ENCODE results near the gene DAPK1.

DAPK1 gene

DNA sequence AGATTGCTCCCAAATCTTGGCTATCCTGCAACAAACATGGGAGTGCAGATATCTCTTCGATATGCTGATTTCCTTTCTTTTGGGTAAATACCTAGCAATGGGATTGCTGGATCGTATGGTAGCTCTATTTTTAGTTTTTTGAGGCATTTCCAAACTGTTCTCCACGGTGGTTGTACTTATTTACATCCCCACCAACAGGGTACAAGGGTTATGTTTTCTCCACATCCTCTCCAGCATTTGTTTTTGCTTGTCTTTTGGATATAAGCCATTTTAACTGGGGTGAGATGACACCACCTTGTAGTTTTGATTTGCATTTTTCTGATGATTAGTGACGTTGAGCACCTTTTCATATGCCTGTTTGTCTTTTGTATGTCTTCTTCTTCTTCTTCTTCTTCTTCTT lies 248.5 kb downstream of the DAPK1 start:
- Histone ChIP-seq H2AK5ac (ENCODE audit: low read length) (no peak overlapping the region), H4K8ac (ENCODE audit: low read depth, low read length) (no peak overlapping the region), H3K36me3 (ENCODE audit: control insufficient read depth in 1 of 2, insufficient read depth in 2 of 2, low read length in 2 of 2) (no peaks in the 10 kb centered on the region), H3K4ac (ENCODE audit: low read depth, low read length) (no peak overlapping the region), H3K27ac (ENCODE audit: low read depth, low read length) (no peak overlapping the region), H3K79me2 (ENCODE audit: control insufficient read depth, insufficient read depth, low read length, poor library complexity) (no peaks in the 10 kb centered on the region), H2BK12ac (ENCODE audit: low read length) (no peak overlapping the region), H2BK120ac (ENCODE audit: insufficient read depth, low read length, poor library complexity) (no peak overlapping the region), H4K91ac (ENCODE audit: low read depth, low read length) (no peak overlapping the region), H3K9me3 (ENCODE audit: insufficient read depth, low read depth, low read length) (peaks cover 3% of the 10 kb centered on the region), H3K4me3 (ENCODE audit: low read depth, low read length) (no peak overlapping the region), H3K14ac (ENCODE audit: low read length) (no peak overlapping the region), H4K12ac (ENCODE audit: low read depth, low read length) (no peak overlapping the region), H3K4me1 (ENCODE audit: control insufficient read depth in 1 of 2, insufficient read depth in 2 of 2, low read length in 2 of 2) (peaks cover 0 to 2% of the 10 kb centered on the region in 2 experiments), H2BK5ac (ENCODE audit: low read depth, low read length, poor library complexity) (no peak overlapping the region), H2AFZ (ENCODE audit: insufficient read depth, low read length, poor library complexity) (no peak overlapping the region), H3K23ac (ENCODE audit: low read length) (no peak overlapping the region), H3K9ac (ENCODE audit: low read length) (no peak overlapping the region), H3K79me1 (ENCODE audit: low read length) (no peaks in the 10 kb centered on the region), H3K18ac (ENCODE audit: low read length) (no peak overlapping the region), H3K4me2 (ENCODE audit: low read length) (no peak overlapping the region), H3K27me3 (ENCODE audit: insufficient read depth, low read length) (no peaks in the 10 kb centered on the region)
- DNase-seq: no peak
- WGBS (ENCODE audit: extremely low coverage, insufficient coverage, insufficient read length): no CpG with 5 or more reads among the region's 4 CpGs

DNA sequence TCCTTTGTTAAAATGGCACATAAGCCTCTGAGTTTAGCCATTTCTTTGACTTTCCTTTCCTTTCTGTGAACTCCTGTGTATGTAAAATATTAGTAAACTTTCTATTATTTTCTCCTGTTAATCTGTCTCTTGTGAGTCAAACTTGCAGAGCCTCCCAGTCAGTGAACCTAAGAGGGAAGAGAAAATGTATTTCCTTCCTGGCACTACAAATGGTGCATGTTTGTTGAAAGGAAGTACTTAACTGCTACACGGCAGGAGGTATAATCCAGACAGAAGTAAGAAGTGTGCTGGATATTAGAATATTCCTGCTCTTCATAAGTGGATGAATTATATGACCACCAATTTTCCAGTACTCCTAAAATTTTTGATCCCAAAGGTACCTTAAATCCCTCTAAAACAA lies 251.2 kb downstream of the DAPK1 start:
- no peak overlapping the region for H2BK5ac ChIP-seq (ENCODE audit: low read depth, low read length, poor library complexity)
- H3K14ac ChIP-seq (ENCODE audit: low read length): no peak overlapping the region
- H2AK5ac ChIP-seq (ENCODE audit: low read length): no peak overlapping the region
- H3K4me2 ChIP-seq (ENCODE audit: low read length): no peak overlapping the region
- WGBS (ENCODE audit: extremely low coverage, insufficient coverage, insufficient read length): no CpG with 5 or more reads among the region's 1 CpG
- H3K18ac ChIP-seq (ENCODE audit: low read length): no peak overlapping the region
- H2BK120ac ChIP-seq (ENCODE audit: insufficient read depth, low read length, poor library complexity): no peak overlapping the region
- H3K4me3 ChIP-seq (ENCODE audit: low read depth, low read length): no peak overlapping the region
- H4K91ac ChIP-seq (ENCODE audit: low read depth, low read length): no peak overlapping the region
- H2BK12ac ChIP-seq (ENCODE audit: low read length): no peak overlapping the region
- H3K23ac ChIP-seq (ENCODE audit: low read length): no peak overlapping the region
- H3K4me1 ChIP-seq (ENCODE audit: control insufficient read depth in 1 of 2, insufficient read depth in 2 of 2, low read length in 2 of 2): peaks cover 0 to 2% of the 10 kb centered on the region in 2 experiments
- H4K8ac ChIP-seq (ENCODE audit: low read depth, low read length): no peak overlapping the region
- no peaks in the 10 kb centered on the region for H3K79me2 ChIP-seq (ENCODE audit: control insufficient read depth, insufficient read depth, low read length, poor library complexity)
- no peaks in the 10 kb centered on the region for H3K27me3 ChIP-seq (ENCODE audit: insufficient read depth, low read length)
- peaks cover 1% of the 10 kb centered on the region for H3K9me3 ChIP-seq (ENCODE audit: insufficient read depth, low read depth, low read length)
- no peak overlapping the region for H3K27ac ChIP-seq (ENCODE audit: low read depth, low read length)
- no peak overlapping the region for H4K12ac ChIP-seq (ENCODE audit: low read depth, low read length)
- H3K79me1 ChIP-seq (ENCODE audit: low read length): no peaks in the 10 kb centered on the region
- no peak for DNase-seq
- no peak overlapping the region for H3K9ac ChIP-seq (ENCODE audit: low read length)
- no peaks in the 10 kb centered on the region for H3K36me3 ChIP-seq (ENCODE audit: control insufficient read depth in 1 of 2, insufficient read depth in 2 of 2, low read length in 2 of 2)
- H2AFZ ChIP-seq (ENCODE audit: insufficient read depth, low read length, poor library complexity): no peak overlapping the region
- no peak overlapping the region for H3K4ac ChIP-seq (ENCODE audit: low read depth, low read length)

DNA sequence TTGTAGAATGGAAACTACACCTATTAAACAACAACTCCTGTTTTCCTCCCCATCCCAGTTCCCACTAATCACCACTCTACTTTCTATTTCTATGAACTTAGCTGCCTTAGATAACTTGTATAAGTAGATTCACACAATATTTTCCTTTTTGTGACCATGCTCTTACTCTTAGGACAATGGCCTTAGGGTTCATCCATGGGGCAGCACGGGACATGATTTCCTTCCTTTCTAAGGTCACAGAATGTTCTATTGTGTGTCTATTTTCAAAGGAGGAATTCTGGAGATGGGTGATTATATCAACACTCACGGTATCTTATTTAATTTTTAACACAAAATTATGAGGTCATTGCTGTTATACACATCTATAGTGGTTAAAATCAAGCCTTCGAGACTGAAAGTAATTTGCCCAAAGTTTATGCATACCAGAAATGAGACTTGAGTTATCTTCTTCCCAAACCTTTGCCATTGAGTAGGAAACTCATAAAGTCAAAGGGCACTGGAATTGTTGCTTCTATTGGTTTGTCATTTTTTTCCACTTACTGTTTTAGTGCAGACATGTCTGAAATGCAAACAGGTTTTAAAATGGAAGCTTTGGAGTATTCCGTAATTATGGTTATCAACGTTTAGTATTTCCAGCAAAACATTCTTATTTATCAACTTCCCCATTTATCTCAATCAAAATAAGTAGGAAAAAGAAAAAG lies 251.8 kb downstream of the DAPK1 start:
- H3K4me2 ChIP-seq (ENCODE audit: low read length): no peak overlapping the region
- no peaks in the 10 kb centered on the region for H3K79me2 ChIP-seq (ENCODE audit: control insufficient read depth, insufficient read depth, low read length, poor library complexity)
- no peak overlapping the region for H3K4ac ChIP-seq (ENCODE audit: low read depth, low read length)
- H4K12ac ChIP-seq (ENCODE audit: low read depth, low read length): no peak overlapping the region
- H3K27ac ChIP-seq (ENCODE audit: low read depth, low read length): no peak overlapping the region
- H4K8ac ChIP-seq (ENCODE audit: low read depth, low read length): no peak overlapping the region
- H2BK120ac ChIP-seq (ENCODE audit: insufficient read depth, low read length, poor library complexity): no peak overlapping the region
- H2BK12ac ChIP-seq (ENCODE audit: low read length): no peak overlapping the region
- H3K4me1 ChIP-seq (ENCODE audit: control insufficient read depth in 1 of 2, insufficient read depth in 2 of 2, low read length in 2 of 2): peaks cover 0 to 2% of the 10 kb centered on the region in 2 experiments
- H2AFZ ChIP-seq (ENCODE audit: insufficient read depth, low read length, poor library complexity): no peak overlapping the region
- H3K18ac ChIP-seq (ENCODE audit: low read length): no peak overlapping the region
- no peak overlapping the region for H2BK5ac ChIP-seq (ENCODE audit: low read depth, low read length, poor library complexity)
- peak; percentile 11 to 80 for DNase-seq
- H2AK5ac ChIP-seq (ENCODE audit: low read length): no peak overlapping the region
- H3K14ac ChIP-seq (ENCODE audit: low read length): no peak overlapping the region
- peaks cover 1% of the 10 kb centered on the region for H3K9me3 ChIP-seq (ENCODE audit: insufficient read depth, low read depth, low read length)
- no peaks in the 10 kb centered on the region for H3K27me3 ChIP-seq (ENCODE audit: insufficient read depth, low read length)
- no peak overlapping the region for H3K23ac ChIP-seq (ENCODE audit: low read length)
- no peaks in the 10 kb centered on the region for H3K79me1 ChIP-seq (ENCODE audit: low read length)
- H3K36me3 ChIP-seq (ENCODE audit: control insufficient read depth in 1 of 2, insufficient read depth in 2 of 2, low read length in 2 of 2): no peaks in the 10 kb centered on the region
- WGBS (ENCODE audit: extremely low coverage, insufficient coverage, insufficient read length): no CpG with 5 or more reads among the region's 5 CpGs
- no peak overlapping the region for H3K4me3 ChIP-seq (ENCODE audit: low read depth, low read length)
- no peak overlapping the region for H4K91ac ChIP-seq (ENCODE audit: low read depth, low read length)
- H3K9ac ChIP-seq (ENCODE audit: low read length): no peak overlapping the region

DNA sequence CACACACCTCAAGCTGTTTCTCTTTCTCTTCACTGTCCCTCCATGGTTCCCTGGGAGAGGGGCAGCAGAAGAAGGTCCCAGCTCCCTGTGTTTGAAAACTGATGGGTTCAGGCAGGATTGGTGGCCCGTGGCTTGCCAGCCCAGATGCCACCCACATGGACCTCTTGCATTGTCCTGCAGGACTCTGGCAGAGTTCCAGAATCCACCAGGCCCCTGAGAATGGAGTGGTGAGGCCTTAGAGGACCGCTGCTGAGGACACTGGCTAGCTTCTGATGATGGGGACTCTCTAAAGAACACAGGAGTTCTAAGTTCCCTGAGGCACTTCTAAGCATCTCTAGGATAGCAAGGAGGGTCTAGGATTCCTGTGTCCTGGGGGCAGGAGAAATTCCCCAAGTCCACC lies 253.1 kb downstream of the DAPK1 start:
- DNase-seq: no peak
- H3K23ac ChIP-seq (ENCODE audit: low read length): no peak overlapping the region
- H3K9ac ChIP-seq (ENCODE audit: low read length): no peak overlapping the region
- no peak overlapping the region for H3K4me2 ChIP-seq (ENCODE audit: low read length)
- H3K4me3 ChIP-seq (ENCODE audit: low read depth, low read length): no peak overlapping the region
- no peak overlapping the region for H3K27ac ChIP-seq (ENCODE audit: low read depth, low read length)
- H3K14ac ChIP-seq (ENCODE audit: low read length): no peak overlapping the region
- H4K8ac ChIP-seq (ENCODE audit: low read depth, low read length): no peak overlapping the region
- no peak overlapping the region for H3K18ac ChIP-seq (ENCODE audit: low read length)
- peaks cover 1% of the 10 kb centered on the region for H3K9me3 ChIP-seq (ENCODE audit: insufficient read depth, low read depth, low read length)
- H2BK5ac ChIP-seq (ENCODE audit: low read depth, low read length, poor library complexity): no peak overlapping the region
- no peaks in the 10 kb centered on the region for H3K36me3 ChIP-seq (ENCODE audit: control insufficient read depth in 1 of 2, insufficient read depth in 2 of 2, low read length in 2 of 2)
- no peaks in the 10 kb centered on the region for H3K27me3 ChIP-seq (ENCODE audit: insufficient read depth, low read length)
- peaks cover 0 to 2% of the 10 kb centered on the region in 2 experiments for H3K4me1 ChIP-seq (ENCODE audit: control insufficient read depth in 1 of 2, insufficient read depth in 2 of 2, low read length in 2 of 2)
- H4K12ac ChIP-seq (ENCODE audit: low read depth, low read length): no peak overlapping the region
- no peaks in the 10 kb centered on the region for H3K79me2 ChIP-seq (ENCODE audit: control insufficient read depth, insufficient read depth, low read length, poor library complexity)
- no peak overlapping the region for H4K91ac ChIP-seq (ENCODE audit: low read depth, low read length)
- WGBS (ENCODE audit: extremely low coverage, insufficient coverage, insufficient read length): no CpG with 5 or more reads among the region's 2 CpGs
- no peak overlapping the region for H2AK5ac ChIP-seq (ENCODE audit: low read length)
- no peak overlapping the region for H2BK120ac ChIP-seq (ENCODE audit: insufficient read depth, low read length, poor library complexity)
- no peaks in the 10 kb centered on the region for H3K79me1 ChIP-seq (ENCODE audit: low read length)
- no peak overlapping the region for H2AFZ ChIP-seq (ENCODE audit: insufficient read depth, low read length, poor library complexity)
- no peak overlapping the region for H3K4ac ChIP-seq (ENCODE audit: low read depth, low read length)
- H2BK12ac ChIP-seq (ENCODE audit: low read length): peak overlapping the region; percentile 9

Measured in trophoblast cell (in vitro differentiated cells and primary cell).